Stromal cell of bone marrow (primary cell): Measurements from ENCODE around the gene RORC.

Experiments
- DNase-seq: peaks from one replicate; pipeline ENCODE4 v3.0.0-alpha.2; 2012; ENCODE audit warnings: low read depth

The RORC gene

GRCh38 chr1:151847867-151848596 lies 16.4 kb upstream of the RORC start:
- DNase-seq = no peak

GRCh38 chr1:151846686-151847237 lies 15.2 kb upstream of the RORC start:
- no peak for DNase-seq

DNA sequence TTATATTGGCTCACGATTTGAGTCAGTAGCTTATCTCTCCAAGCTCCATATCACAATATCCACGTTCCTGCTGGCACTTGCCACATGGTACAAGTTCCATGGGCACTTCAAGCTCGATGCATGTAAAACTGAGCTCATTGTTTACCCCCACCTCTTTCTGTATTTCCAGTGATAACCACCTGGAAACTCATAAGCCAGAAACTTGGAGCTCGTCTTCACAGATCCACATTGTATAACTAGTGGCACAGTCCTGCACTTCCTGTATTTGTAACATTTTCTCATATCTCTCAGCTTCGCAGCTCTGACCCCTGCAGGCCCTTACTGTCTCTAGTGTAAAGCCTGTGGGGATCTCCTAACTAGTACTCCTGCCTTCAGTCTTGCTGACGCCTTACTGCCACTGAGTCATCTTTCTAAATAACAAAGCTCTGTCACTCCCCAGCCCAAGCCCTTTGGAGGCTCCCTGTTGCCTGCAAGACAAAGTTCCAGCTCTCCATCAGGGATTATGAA lies 14.5 kb upstream of the RORC start:
- DNase-seq = peak; percentile 43

- no peak for DNase-seq
These were observed 11.8 kb upstream of the RORC start for GRCh38 chr1:151843398-151843797.

- DNase-seq = peak; percentile 81
These were observed 9.5 kb upstream of the RORC start for GRCh38 chr1:151841141-151841540.

GRCh38 chr1:151840421-151840820 lies 8.8 kb upstream of the RORC start:
- DNase-seq = no peak

- DNase-seq = no peak
These were observed 8.1 kb upstream of the RORC start, which contains the start of gene C2CD4D for GRCh38 chr1:151839457-151840403. Gene C2CD4D, minus strand, starts transcription at chr1:151839820. Its CDS starts 831 bp downstream, at chr1:151838989.

DNA sequence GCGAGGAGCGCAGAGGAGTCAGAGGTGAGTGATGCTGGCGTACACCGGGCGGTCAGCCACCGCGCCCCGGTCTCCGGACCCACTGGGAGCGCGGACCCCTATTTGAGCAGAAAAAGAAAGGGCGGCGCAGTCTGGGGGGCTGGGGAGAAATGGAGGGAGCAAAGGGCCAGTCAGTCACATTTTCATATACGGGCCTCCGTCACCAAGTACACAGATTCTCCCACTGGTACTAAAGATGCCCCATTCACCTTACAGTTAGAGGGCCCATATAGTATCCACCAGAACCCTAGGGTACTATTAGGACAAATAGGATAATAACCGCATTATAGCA lies 7.4 kb upstream of the RORC start:
- no peak for DNase-seq

DNA sequence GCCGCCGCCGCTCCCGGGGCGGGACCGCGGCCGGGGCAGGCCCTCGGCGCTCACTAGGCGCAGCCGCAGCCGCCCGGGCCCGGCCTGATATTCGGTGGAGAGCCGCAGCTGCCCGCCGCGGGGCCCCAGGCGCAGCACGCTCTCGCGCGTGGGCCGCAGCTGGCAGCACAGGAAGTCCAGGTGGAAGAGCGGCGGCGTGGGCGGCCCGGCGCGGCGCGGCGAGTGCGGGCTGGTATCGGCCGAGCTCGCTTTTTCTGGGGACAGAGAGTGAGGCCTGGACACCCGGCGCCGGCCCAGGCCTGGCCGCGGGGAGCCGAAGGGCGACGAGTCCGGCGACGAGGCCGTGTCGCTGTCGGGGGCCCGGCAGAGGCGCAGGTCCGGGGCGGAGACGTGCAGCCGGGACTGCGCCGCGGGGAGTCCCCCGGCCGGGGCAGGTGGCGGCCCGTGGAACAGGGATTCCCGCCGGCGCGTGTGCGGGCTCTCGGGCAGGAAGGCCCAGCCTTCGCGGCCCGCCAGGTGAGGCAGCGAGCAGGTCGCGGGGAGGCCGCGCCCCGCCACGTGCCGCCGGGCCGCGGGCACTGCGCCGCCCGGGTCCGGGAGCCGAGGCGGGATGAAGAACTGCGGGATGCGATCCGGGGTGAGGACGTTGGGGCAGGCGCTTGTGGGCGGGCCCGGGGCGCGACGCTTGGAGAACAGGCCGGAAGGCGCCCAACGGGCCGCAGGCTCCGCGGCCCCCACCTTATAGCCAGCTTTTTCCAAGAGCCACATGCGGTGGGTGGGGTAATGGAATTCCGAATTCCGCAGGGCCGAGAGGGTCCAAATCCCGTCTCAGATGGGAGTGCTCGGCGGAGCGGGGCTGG lies 6.8 kb upstream of the RORC start:
- DNase-seq = no peak

GRCh38 chr1:151837884-151838221 lies 6.3 kb upstream of the RORC start:
- DNase-seq = no peak

DNA sequence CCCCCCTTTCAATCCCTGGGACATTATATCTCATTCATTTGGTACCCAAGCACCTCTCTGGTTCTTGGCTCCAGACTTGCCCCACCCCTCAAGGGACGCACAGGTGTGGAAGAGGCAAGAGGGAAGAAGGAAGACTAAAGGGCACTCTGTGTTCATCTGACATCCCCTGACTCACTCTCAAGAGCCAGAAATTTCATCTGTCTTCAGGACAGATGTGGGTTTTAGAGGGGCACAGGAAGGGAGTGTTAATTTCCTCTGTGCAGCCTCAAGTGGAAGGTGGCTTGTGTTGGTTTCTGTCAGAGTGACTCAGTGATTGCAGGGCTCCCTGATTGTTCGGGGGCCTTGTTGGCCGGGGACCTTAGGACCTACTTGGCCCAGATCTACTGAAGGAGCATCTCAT lies 5.6 kb upstream of the RORC start:
- no peak for DNase-seq

GRCh38 chr1:151835596-151835995 lies 4.0 kb upstream of the RORC start:
- no peak for DNase-seq

- no peak for DNase-seq
These were observed 2.6 kb upstream of the RORC start for GRCh38 chr1:151834239-151834638.

DNA sequence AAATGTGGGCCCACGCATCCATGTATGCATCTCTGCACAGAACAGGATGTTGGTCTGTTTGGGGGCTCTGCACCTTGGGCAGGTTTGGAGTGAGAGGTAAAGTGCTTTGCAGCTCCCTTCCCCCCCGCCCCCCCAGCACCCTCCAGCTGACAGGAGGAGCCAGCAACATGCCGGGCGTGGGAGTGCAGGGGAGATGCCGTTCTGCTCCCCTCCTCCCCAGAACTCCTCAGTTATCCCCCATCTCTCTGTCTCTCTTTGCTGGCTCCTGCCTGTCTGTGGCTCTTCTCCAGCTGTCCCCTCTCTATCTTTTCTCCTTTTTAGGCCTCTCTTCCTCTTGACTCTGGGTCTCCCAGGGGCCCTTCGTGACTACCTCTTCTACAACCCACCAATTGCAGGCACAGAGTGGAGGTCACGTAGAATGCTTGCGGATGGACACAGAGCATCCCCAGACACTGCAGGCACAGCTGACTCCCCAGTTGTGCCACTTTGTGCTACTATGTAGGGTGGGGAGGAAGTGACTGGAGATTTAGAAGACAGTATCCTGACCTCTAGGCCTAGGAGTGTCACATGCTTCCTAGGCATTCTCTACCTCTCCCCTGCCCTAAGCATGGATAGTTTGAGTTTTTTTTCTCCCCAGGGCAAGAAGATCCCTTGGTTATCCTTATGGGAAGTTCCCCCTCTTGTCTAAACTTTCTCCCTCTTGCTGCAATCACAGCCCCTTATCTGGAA lies 1.7 kb upstream of the RORC start:
- DNase-seq = no peak

- DNase-seq = peak; percentile 36
These were observed 847 bp upstream of the RORC start for GRCh38 chr1:151832318-151832980.

DNA sequence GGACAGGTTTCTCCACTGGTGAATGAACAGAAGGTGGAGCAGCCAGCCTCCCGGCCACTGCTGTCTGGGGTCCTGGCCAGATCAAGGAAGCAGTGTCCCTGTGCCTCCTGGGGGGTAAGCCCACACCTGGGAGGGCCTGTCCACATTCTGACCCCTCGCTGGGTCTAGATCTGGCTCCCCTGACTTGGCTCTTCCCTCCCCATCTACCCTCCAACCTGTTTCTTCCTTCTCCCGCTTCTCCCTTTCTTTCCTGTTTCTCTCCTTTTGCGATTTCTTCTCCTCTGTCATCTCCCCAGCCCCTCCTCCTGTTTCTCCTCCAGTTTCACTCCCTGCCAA lies 378 bp downstream of the RORC start:
- no peak for DNase-seq

DNA sequence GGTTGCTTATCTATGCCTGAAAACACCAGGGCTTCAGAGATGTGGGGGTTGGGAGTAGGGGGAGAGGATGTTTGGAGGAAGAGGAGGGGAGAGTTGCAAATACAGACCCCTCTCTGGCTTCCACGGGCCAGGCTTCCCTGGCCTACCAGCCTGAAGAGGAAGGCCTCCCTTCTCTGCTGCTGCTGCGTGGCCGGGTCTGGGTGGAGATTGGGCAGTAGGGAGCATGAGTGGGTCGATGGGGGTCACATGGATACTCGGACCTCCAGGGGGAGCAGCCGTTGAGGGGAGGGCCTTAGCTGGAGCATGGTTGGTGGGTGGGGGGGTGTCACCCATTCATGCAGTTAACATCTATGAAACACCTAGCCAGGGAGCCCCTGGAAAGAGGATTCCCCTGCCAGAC lies 1.5 kb downstream of the RORC start:
- no peak for DNase-seq

DNA sequence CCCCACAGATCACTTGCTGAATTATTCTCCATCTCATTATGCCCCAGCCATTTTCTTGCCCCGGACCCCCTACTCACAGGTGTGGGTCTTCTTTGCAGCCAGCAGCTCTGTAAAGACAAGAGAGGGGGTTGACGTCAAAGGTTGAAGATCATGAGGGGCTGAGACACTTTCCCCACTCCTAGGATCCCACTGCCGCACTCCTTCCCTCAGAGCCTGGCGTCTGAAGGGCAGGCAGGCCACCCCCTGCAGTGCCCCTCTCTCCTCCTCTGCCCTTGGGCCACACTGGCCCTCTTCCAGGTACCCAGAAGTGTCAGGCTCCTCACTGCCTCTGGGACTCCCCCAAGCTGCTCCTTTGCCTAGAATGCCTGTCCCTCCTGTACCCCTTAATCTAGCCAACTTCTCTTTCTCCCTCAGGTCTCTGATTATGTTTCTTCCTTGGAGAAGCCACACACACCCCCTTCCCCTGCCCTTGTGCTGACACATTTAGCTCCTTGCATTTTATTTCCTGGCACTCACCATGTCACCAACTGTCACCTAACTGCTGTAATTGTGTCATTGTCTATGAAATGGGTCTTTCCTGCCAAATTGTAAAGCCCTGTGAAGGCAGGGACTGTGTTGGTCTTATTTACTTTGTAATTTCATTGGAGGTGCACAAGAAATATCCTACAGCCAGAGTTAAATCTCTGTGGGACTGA lies 2.1 kb downstream of the RORC start:
- no peak for DNase-seq

DNA sequence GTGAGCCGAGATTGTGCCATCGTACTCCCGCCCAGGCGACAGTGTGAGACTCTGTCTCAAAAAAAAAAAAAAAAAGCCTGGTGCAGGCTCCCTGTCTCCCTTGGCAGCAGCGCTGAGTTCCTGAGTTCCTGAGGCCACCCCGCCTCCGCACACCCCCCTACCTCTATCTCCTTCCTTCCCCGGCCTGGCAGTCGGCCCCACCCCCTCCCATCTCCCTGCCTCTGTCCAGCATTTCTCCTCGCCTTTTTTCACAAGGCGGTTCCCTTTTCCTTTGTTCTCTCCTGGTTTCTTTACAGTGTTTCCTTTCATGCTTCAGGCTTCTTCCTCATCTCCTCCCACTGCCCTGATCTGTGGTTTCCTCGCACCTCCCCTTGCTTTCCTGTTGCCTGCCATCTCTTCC lies 2.7 kb downstream of the RORC start:
- no peak for DNase-seq

- no peak for DNase-seq
These were observed 3.7 kb downstream of the RORC start for GRCh38 chr1:151827853-151828252.
